HG02852 (cell line): ENCODE measurements around the gene CLVS2.

ENCODE experiments used
- ATAC-seq: cut with Tn5 transposase; IDR thresholded peaks from one replicate; pipeline ENCODE4 v1.9.1; 2021; ENCODE audit warnings: mild to moderate bottlenecking, moderate library complexity; ENCODE audit not compliant: unreplicated experiment

The CLVS2 gene

DNA sequence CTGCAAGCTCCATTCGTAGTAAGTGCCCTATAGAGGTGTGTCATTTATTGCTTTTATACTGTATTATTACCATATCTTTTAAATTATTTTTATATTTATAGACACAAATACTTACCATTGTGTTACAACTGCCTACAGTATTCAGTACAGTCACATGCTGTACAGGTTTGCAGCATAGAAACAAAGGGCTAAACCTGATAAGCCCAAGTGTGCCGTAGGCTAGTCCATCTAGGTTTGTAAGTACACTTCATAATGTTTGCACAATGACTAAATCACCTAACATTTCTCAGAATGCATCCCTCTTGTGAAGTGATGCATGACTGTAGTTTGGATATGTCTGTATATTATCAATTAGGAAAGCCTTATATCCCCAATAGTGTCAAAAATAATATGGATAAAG is 122.8 kb downstream of the CLVS2 start:
- no peak for ATAC-seq
